MM.1S (cell line): Measurements from ENCODE around the gene SLC2A4RG.
A peak's percentile ranks its signal among the peaks of the same experiment; 100 is the strongest.
"Not testable (repeated sequence)": the region's sequence is repeated elsewhere in the genome, so short reads cannot be mapped to it uniquely, and the experiment has no call there.

ENCODE experiments used
- DNase-seq: peaks from one replicate; pipeline ENCODE4 v3.0.0-alpha.2; 2015
- H2AFZ ChIP-seq: fragments of 300-600 bp; sonication (generic); 2 replicates; pipeline ENCODE4 v1.6.0; 2016; ENCODE audit warnings: antibody characterized with exemption, low read length
- H3F3A ChIP-seq: fragments of 300-600 bp; sonication (generic); 2 replicates; pipeline ENCODE4 v1.6.1; 2016; ENCODE audit warnings: mild to moderate bottlenecking, antibody characterized with exemption, low read length, moderate library complexity, mixed read lengths; ENCODE audit not compliant: insufficient read depth
- H3K27ac ChIP-seq: fragments of 300-600 bp; sonication (generic); 2 replicates; pipeline ENCODE4 v1.5.1; 2016; ENCODE audit warnings: mild to moderate bottlenecking, low read length
- H3K27me3 ChIP-seq: fragments of 300-600 bp; sonication (generic); replicated peaks from 2 replicates; pipeline ENCODE4 v1.6.0; 2016; ENCODE audit warnings: low read length; ENCODE audit not compliant: insufficient read depth
- H3K36me3 ChIP-seq: fragments of 300-600 bp; sonication (generic); replicated peaks from 2 replicates; pipeline ENCODE4 v1.6.1; 2016; ENCODE audit warnings: mild to moderate bottlenecking, low read length, mixed read lengths; ENCODE audit not compliant: insufficient read depth
- H3K4me1 ChIP-seq: fragments of 300-600 bp; sonication (generic); 2 replicates; pipeline ENCODE4 v1.6.1; 2016; ENCODE audit warnings: low read length, mixed read lengths
- H3K4me2 ChIP-seq: fragments of 300-600 bp; sonication (generic); 2 replicates; pipeline ENCODE4 v1.6.0; 2016; ENCODE audit warnings: low read depth, low read length
- H3K4me3 ChIP-seq: fragments of 300-600 bp; sonication (generic); 2 replicates; pipeline ENCODE4 v1.5.1; 2016; ENCODE audit warnings: low read length, mixed read lengths
- H3K79me2 ChIP-seq: fragments of 300-600 bp; sonication (generic); 2 replicates; pipeline ENCODE4 v1.6.1; 2016; ENCODE audit warnings: mixed run types, low read length, mixed read lengths
- H3K9ac ChIP-seq: fragments of 300-600 bp; sonication (generic); 2 replicates; pipeline ENCODE4 v1.6.1; 2016; ENCODE audit warnings: low read length, mixed read lengths
- H3K9me2 ChIP-seq: fragments of 300-600 bp; sonication (generic); replicated peaks from 2 replicates; pipeline ENCODE4 v1.6.1; 2016; ENCODE audit warnings: mild to moderate bottlenecking, low read length, mixed read lengths; ENCODE audit not compliant: insufficient read depth
- H3K9me3 ChIP-seq: fragments of 300-600 bp; sonication (generic); replicated peaks from 2 replicates; pipeline ENCODE4 v1.6.1; 2016; ENCODE audit warnings: mild to moderate bottlenecking, low read length, mixed read lengths; ENCODE audit not compliant: insufficient read depth
- H4K20me1 ChIP-seq: fragments of 300-600 bp; sonication (generic); 2 replicates; pipeline ENCODE4 v1.6.1; 2016; ENCODE audit warnings: mild to moderate bottlenecking, low read length, moderate library complexity, mixed read lengths; ENCODE audit not compliant: insufficient read depth
- CTCF ChIP-seq: fragments of 300-600 bp; sonication (generic); IDR thresholded peaks from 2 replicates; pipeline ENCODE4 v1.5.1; 2016; ENCODE audit warnings: antibody characterized with exemption, low read length, mixed read lengths
- EZH2 ChIP-seq: fragments of 300-600 bp; sonication (generic); optimal IDR thresholded peaks from 2 replicates; pipeline ENCODE3; 2017; ENCODE audit warnings: low read depth, mild to moderate bottlenecking, antibody characterized with exemption, low read length, mixed read lengths
- EZH2phosphoT487 ChIP-seq: fragments of 300-600 bp; sonication (generic); IDR thresholded peaks from 2 replicates; pipeline ENCODE4 v1.6.1; 2018; ENCODE audit warnings: antibody characterized with exemption, low read length

SLC2A4RG gene

GRCh38 chr20:63775096-63775978 lies 35.8 kb downstream of the SLC2A4RG start:
- Histone ChIP-seq H2AFZ (no peak overlapping the region), H3K4me2 (no peak overlapping the region), H3K9me2 (no peaks in the 10 kb centered on the region), H3K9ac (no peak overlapping the region), H3K27ac (no peak overlapping the region), H3K4me3 (no peak overlapping the region), H3K27me3 (peaks cover 58% of the 10 kb centered on the region), H4K20me1 (no peaks in the 10 kb centered on the region), H3K36me3 (no peaks in the 10 kb centered on the region), H3K79me2 (no peaks in the 10 kb centered on the region), H3F3A (no peaks in the 10 kb centered on the region), H3K4me1 (no peaks in the 10 kb centered on the region; the same call in 1 of the 2 replicates), H3K9me3 (no peaks in the 10 kb centered on the region)
- no peak for DNase-seq
- TF ChIP-seq EZH2phosphoT487, result no peak
- peak; percentile 25 for TF ChIP-seq CTCF

GRCh38 chr20:63776875-63777274 lies 37.3 kb downstream of the SLC2A4RG start:
- peaks cover 43% of the 10 kb centered on the region for H3K27me3 ChIP-seq
- H2AFZ ChIP-seq, H4K20me1 ChIP-seq, DNase-seq, H3K27ac ChIP-seq, H3K36me3 ChIP-seq, H3K79me2 ChIP-seq, H3K9me3 ChIP-seq, H3K4me3 ChIP-seq, H3K4me2 ChIP-seq, H3K9me2 ChIP-seq, H3K9ac ChIP-seq, H3F3A ChIP-seq, H3K4me1 ChIP-seq: not testable (repeated sequence)

GRCh38 chr20:63777614-63778013 lies 38.0 kb downstream of the SLC2A4RG start:
- H3K4me1 ChIP-seq, result no peaks in the 10 kb centered on the region; the same call in 1 of the 2 replicates
- no peaks in the 10 kb centered on the region for H3K9me2 ChIP-seq
- DNase-seq, result no peak
- no peaks in the 10 kb centered on the region for H3K9me3 ChIP-seq
- H3K27me3 ChIP-seq, result peaks cover 46% of the 10 kb centered on the region
- 0 out of 2 replicates have a peak, but pooled peaks cover 4% of the 10 kb centered on the region for H3F3A ChIP-seq
- H3K27ac ChIP-seq, result no peak overlapping the region
- H2AFZ ChIP-seq, result no peak overlapping the region
- no peak overlapping the region for H3K9ac ChIP-seq
- no peak overlapping the region for H3K4me3 ChIP-seq
- TF ChIP-seq EZH2phosphoT487, result no peak
- TF ChIP-seq CTCF, result no peak
- TF ChIP-seq EZH2, result no peak
- no peaks in the 10 kb centered on the region for H4K20me1 ChIP-seq
- H3K36me3 ChIP-seq, result no peaks in the 10 kb centered on the region
- H3K4me2 ChIP-seq, result no peak overlapping the region
- H3K79me2 ChIP-seq, result no peaks in the 10 kb centered on the region
